GM12892 (cell line): ENCODE data around the gene PPP1CA.

Experiments
- POLR2A ChIP-seq: IDR thresholded peaks from 2 replicates; pipeline ENCODE4 v1.6.1; 2011; ENCODE audit warnings: low read depth, low read length, control low read depth
- POLR2AphosphoS5 ChIP-seq: IDR thresholded peaks from 2 replicates; pipeline ENCODE4 v1.6.1; 2011; ENCODE audit warnings: low read depth, low read length, control low read depth

DNA sequence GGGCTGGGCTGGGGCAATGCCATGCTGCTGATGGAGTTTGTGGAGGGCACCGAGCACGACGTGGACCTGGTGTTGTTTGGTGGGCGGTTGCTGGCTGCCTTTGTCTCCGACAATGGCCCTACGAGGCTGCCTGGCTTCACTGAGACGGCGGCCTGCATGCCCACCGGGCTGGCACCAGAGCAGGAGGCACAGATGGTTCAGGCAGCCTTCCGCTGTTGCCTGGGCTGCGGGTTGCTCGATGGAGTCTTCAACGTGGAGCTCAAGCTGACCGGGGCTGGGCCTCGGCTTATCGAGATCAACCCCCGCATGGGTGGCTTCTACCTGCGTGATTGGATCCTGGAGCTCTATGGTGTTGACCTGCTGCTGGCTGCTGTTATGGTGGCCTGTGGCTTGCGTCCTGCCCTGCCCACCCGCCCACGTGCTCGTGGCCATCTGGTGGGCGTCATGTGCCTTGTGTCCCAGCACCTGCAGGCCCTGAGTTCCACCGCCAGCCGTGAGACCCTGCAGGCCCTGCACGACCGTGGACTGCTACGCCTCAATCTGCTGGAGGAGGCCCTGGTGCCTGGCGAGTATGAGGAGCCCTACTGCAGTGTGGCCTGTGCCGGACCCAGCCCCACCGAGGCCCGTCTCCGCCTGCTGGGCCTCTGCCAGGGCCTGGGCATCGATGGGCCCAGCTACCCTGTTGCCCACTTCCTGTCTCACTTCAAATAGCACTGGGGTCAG is 22.4 kb upstream of the PPP1CA start:
- TF ChIP-seq POLR2A (no peak), POLR2AphosphoS5 (no peak)
